GM18519 (cell line): ENCODE results near the gene IRAG1.
"Not testable (repeated sequence)": the region's sequence is repeated elsewhere in the genome, so short reads cannot be mapped to it uniquely, and the experiment has no call there.

ENCODE experiments used
- ATAC-seq: cut with Tn5 transposase; IDR thresholded peaks from one replicate; pipeline ENCODE4 v1.9.1; 2021; ENCODE audit warnings: mild to moderate bottlenecking, moderate library complexity; ENCODE audit not compliant: unreplicated experiment, low FRiP score

IRAG1 gene

DNA sequence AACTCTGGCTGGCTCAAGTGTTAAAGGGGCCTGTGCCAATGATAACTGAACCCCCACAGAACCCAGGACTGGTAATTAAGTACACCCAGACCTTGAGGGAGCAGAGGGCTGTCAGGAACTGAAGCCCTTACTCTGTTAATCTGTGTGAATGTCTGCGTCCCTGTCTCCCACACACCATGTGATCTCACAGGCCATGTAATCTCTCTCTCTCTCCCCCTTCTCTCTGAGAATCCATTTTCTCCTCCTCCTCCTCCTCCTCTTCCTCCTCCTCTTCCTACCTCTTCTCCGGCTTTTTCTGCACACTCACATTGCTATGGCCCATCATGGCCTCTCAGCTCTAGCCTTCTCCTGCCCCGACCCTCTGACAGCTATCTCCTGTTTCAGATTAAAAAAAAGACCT, 14.6 kb upstream of the IRAG1 start:
- ATAC-seq = no peak

- no peak for ATAC-seq
These were observed 8.4 kb upstream of the IRAG1 start for GRCh38 chr11:10701982-10702381.

GRCh38 chr11:10699072-10699471, 5.5 kb upstream of the IRAG1 start:
- no peak for ATAC-seq

DNA sequence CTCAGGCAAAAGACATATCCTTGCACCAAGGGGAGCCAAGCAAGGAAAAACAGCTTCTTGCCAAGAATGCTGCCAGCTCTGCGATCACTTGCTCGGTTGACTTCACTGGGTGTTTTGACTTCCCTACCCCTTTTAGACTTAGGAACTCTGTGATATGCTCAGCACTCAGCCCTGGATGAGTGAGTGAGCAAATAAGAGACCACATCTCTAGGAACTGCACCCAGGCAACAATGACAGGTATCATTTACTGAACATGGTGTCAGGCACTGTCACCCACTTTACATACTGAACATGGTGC, 3.7 kb upstream of the IRAG1 start:
- ATAC-seq = no peak

DNA sequence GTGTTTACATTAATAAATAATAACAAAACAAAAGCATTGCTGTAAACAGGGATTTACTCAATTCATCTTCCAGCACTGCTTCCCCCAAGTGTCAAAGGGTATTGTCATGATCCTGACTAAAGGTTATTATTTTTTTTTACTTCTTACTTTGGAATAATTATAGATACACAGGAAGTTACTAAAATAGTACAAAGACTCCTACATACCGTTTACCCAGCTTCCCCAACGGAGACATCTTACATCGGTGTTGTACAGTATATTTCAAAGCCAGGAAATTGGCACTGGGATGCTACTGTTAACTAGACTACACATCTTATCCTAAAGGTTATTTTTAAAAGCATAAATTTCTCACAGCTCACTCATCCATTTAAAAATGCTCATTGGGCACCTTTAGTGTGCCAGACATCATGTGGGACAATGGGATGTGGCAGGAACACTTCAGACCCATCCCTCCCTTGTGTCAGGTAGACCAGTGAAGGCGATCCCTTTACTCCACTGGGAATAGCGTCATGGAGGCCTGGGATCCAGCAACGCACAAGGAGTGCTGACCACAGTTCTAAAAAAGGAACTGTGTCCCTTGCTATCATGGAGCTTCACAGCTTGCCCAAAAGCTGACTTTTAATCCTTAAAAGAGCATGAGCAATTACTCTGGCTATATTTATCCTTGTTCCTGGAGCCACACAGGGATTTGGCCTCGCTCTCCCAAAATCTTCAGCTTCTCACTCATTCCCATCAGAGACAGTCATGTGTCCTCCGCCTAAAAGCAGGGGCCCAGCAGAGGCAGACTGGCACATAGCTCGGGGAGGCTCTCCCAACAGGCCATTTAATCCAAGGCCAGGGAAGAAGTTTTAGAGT, 3.1 kb upstream of the IRAG1 start:
- no peak for ATAC-seq

DNA sequence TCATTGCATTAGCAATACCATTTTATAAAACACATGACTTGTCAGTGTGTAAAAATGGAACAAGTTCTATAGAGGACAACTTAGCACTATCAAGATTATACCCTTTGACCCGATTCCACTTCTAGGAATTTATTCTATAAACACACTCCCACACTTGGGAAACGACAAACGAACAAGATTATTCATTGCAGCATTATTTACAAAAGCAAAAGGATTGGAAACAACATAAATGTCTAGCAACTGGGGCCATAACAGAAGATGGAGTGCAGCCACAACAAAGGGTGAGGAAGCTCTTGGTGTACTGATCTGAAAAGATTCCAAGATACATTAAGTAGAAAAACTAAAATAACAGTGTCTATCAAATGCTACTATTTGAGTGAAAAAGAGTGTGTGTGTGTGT, 2.3 kb upstream of the IRAG1 start:
- ATAC-seq = no peak

- no peak for ATAC-seq
These were observed 1.1 kb upstream of the IRAG1 start for GRCh38 chr11:10694486-10695239.

- ATAC-seq = no peak
These were observed 932 bp downstream of the IRAG1 start for GRCh38 chr11:10692531-10693115.

GRCh38 chr11:10688401-10688800, 5.2 kb downstream of the IRAG1 start:
- ATAC-seq = no peak

DNA sequence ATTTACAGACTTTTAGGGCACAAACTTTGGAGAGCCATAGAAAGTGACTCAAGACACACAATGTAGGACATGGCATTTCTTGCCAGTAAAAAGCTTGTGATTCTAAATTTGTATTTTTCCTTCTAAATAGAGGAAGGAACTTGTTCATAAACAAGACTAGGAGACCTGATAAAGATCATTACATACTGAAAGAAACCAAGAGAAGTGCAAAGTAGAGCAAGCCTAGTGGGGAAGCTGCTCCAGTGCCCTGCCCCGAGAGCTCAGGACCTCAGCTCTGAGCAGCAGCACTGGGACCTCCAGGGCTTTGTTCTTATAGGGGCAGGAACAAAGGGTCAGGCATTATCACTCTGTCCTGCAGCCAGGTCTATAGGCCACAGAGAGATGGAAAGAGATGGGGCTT, 7.2 kb downstream of the IRAG1 start:
- ATAC-seq = no peak

GRCh38 chr11:10683429-10683828, 10.1 kb downstream of the IRAG1 start:
- ATAC-seq = no peak

DNA sequence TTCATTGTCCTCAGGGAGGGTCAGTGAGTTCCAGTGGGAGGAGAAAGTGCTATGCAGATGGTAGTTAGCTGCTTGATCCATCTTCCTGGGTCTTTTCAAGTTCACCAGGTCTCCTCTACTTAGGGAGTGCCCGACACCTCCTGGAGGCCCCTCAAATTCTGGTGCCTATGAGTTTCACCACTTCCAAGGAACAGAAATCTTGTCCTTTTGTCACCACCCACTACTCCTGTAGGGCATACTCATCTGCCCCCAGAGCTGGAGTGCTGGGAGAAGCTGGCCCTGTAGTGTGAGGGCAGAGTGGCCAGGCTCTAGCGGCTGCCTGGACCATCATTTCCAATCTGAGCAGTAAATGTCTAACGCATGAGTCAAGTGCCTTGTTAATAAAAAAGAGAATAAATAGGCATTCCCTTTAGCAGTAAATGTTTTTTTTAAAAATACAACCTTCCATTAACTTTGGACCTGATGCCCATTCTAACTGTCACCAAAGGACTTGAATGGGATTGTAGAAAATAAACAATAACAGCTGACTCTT, 12.5 kb downstream of the IRAG1 start:
- ATAC-seq = no peak

DNA sequence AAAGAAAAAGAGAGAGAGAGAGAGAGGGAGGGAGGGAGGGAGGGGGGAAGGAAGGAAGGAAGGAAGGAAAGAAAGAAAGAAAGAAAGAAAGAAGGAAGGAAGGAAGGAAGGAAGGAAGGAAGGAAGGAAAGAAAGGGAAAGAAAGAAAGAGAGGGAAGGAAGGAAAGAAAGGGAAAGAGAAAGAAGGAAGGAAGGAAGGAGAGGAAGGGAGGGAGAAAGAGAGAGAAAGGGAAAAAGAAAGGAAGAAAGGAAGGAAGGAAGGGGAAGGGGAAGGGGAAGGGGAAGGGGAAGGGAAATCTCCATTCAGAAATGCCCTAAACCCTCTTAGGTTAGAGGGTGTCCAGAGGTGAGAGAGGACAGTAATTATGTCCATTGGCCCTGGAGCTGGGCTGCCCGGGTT, 13.3 kb downstream of the IRAG1 start:
- not testable (repeated sequence) for ATAC-seq

DNA sequence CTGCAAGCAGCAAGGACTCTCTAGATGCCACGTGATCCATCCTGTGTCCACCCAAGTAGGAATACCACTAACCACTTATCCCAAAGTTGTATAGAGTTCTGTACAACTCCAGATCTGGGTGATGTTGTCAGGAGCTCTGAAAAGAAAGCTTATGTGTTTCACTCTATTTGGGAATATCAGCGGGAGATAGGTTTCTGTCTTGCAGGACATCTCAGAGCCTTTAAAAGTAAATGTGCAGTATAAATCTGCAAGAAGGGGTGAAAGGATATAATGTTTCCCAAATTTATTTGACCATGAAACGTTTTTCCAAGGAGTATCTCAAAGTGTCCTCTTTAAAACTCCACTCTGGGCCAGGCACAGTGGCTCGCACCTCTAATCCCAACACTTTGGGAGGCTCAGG, 13.9 kb downstream of the IRAG1 start:
- no peak for ATAC-seq

DNA sequence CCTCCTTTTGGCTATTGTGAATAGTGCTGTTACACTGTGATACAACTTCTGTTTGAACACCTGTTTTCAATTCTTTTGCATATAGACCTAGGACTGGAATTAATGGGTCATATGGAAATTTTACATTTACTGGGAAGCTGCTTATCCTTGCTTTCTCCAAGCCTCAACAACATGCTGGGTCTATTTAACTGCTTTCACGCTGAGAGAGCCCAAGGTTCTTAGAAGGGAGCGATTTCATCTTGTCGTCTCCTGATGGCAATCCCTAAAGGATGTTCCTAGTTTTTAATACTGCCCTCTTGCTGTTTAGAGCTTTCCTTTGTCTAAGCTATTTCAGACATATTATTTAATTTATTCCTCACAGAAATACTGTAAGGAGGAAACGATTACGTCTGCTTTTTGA, 15.5 kb downstream of the IRAG1 start:
- ATAC-seq = no peak

DNA sequence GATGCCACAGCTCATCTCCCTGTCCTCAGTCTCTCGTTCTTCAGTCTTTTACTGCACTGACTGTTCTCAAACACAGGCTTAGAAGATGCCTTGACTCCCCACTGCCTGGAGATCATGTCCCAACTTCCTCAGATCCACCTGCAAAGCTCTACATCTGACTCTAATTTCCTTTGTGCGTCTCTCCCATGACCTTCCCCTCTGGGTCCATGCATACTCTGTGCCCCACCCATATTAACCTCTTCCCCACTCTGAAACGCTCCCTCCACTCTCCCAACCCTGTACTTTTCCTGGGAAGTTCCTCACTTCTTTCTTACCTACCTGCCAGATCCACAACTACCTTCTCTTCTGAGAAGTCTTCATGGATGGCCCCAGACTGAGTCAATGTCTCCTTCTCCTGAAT, 16.6 kb downstream of the IRAG1 start:
- ATAC-seq = no peak

DNA sequence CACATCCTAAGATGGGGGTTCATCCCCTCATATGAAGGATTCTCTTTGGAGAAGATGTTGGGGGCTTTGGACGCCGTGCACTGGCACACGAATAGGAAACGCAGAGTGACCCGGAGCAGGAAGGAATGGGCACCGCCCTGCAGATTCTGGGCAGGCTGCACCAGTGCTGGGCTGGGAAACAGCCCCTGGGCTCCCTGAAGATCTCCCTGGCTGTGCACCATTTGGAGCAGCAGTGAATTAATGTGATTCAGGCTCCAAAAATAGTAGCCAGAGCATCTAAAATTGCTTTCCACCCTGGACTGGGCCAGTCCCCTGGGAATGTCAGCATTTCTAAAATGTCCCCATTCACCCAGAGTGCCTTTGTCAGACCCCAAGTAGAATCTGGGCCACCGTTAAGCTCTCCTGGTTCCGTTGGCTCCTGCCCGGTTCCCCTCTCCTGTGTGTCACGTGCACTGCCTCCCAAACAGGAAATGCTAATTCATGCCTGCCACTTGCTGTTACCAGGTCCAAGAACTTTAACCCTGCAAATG, 18.6 kb downstream of the IRAG1 start:
- ATAC-seq = no peak

GRCh38 chr11:10674440-10674855, 19.1 kb downstream of the IRAG1 start:
- ATAC-seq = no peak

- no peak for ATAC-seq
These were observed 20.0 kb downstream of the IRAG1 start for GRCh38 chr11:10673501-10674062.

- ATAC-seq = no peak
These were observed 23.5 kb downstream of the IRAG1 start for GRCh38 chr11:10670099-10670498.
